AG08395 (cell line): ENCODE results near the gene ACOX1.

Experiments used
- DNase-seq: peaks from one replicate; pipeline ENCODE4 v3.0.0; 2012; ENCODE audit warnings: mixed read lengths, low spot score

Gene ACOX1

DNA sequence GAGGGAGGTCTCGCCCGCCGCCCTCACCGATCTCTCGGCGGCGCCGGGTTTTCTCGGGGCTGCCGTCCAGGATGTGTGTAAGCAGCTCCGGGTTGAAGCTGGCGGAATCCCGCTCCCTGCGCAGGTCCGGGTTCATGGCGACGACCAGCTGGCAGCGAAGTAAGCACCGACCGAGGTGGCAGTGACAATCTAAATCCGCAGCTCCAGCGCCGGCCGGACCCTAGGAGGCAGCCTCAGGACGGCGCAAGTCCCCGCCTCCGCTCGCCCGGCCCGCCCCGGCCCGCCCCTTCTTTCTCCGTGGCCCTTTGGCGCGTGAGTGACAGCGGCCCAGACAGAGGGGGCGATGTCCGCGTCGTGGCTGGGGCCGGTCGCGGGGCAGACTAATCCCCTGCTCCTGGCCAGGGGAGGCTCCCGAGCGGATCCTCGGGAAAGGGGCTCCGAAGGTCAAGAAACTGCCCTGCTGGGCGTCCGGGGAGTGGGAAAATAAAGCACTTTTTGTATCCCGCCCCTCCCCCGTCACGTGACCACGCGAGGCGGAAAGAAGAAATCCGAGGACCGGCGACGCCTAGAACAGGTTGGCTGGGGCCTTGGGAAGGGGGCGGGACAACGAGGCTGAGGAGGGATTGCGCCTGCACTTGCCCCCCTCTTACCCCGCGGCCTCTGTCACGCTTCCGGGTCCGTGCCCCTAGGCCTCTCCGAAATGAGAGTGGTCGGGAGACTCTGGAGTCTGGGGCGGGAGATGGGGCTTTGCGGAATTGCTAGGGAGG lies at the start of gene ACOX1, which contains the start of gene TEN1:
TSS of gene ACOX1 (minus strand) at position 229 of the 767 bp plus-strand sequence. CDS start at position 136, 93 bp downstream.
TSS of gene TEN1 (plus strand) at position 303 of the 767 bp plus-strand sequence. CDS start 6,953 bp downstream, outside the sequence.
- DNase-seq: peak; percentile 94

DNA sequence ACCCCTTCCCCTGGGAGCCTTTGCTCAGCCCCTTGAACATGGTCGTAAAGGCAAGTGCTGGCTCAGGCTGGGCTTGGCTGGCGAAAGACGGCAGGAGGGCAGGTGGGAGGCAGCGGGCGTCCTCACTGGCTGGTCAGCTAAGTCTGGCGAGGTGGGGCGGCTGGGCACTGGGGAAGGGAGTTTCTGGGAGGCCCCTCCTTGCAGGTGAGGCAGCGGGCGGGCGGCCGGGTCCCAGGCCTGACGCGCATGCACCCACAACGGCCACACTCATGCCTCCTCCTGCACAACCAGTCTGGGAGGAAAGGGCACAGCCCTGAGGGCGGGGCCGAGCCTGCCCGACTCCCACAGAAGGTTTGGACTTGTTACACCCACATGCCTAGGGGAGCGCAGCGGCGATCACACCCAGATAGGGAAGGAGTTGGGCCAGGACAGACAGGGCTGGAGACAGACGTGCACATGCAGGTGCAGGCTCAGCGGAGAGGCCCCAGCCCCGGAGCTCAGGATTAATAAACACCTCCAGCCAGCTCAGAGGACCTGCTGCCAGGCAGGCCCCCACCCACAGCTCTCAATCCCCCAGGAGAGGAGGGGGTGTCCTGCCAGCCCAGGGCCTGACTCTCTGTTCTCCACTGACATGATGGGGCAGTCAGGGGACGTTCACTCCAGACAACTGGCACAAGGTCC lies 48.3 kb upstream of the ACOX1 start, which contains the start of gene EVPL:
TSS of gene EVPL (minus strand) at position 148 of the 681 bp plus-strand sequence. CDS start at position 40, 108 bp downstream.
- DNase-seq: no peak

DNA sequence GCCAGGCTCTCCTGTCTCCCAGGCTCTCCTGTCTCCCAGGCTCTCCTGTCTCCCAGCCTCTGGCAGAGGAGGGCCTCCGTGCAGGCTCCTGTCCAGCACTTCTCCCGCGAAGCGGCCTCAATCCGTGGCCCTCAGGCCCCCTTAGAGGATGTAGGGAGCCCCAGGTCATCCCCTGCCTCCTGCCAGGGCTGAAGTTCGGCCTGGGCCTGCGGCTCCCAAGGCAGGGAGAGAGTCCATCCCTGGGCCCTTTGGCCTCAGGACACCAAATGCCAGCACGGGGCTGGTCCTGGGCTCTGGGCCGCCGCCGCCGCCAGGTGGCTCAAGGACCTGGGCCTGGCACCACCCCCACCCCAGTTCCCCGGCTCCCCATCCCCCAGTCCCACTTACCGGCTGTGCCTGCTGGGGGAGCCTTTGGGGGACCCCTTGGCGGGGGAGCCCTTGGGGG lies 47.8 kb upstream of the ACOX1 start:
- DNase-seq: no peak

DNA sequence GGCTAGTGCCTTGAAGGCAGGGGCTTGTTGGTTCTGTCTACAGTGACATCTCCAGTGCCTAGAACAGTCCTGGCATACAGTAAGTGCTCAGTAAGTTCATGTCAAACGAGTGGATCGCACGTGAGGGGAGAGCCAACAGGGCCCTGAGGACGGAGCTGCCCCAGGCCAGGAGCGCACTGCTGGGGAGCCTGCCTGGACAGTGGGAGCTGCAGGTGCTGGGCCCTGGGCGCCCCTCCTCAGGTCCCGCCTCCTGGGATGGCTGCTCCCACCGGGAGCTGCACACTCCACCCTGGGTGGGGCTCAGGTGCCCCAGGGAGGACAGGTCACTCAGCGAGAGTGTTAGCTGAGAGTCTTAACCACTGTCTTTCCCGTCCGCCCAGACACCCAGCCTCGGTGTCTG lies 46.3 kb upstream of the ACOX1 start:
- no peak for DNase-seq

DNA sequence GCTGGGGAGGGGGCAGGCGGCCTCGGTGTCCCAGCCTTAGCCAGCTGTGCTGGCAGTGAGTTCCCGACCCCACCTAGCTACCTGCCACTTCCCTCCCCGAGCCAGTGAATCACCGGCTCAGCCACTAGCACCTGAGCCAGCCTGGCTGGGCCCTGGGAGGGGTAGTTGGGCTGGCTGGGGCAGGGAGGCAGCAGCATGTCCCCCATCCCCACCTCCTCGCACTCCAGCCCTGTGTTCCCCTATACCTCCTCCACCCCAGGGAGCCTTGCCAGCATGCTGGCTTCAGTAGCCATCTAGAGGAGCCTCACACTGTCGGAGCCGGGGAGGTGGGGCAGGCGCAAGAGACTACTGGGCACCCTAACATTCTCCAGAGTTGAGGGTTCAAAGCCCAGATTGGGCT lies 45.4 kb upstream of the ACOX1 start:
- no peak for DNase-seq

DNA sequence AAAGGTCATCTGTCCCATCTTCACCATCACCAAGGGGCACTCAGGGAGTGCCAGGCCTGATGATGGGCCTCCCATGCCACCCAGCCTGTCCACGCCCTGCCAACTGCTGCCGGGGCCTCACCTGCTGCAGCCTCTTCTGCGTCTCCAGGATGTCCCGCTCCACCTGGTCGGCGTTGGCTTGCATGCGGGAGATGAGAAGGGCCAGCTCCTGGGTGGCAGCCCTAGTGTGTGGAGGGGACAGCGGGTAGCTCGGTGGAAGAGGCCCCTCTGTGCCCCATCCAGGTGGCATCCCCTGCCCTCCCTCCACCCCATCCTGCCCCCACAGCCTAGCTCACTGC lies 44.9 kb upstream of the ACOX1 start:
- DNase-seq: no peak

DNA sequence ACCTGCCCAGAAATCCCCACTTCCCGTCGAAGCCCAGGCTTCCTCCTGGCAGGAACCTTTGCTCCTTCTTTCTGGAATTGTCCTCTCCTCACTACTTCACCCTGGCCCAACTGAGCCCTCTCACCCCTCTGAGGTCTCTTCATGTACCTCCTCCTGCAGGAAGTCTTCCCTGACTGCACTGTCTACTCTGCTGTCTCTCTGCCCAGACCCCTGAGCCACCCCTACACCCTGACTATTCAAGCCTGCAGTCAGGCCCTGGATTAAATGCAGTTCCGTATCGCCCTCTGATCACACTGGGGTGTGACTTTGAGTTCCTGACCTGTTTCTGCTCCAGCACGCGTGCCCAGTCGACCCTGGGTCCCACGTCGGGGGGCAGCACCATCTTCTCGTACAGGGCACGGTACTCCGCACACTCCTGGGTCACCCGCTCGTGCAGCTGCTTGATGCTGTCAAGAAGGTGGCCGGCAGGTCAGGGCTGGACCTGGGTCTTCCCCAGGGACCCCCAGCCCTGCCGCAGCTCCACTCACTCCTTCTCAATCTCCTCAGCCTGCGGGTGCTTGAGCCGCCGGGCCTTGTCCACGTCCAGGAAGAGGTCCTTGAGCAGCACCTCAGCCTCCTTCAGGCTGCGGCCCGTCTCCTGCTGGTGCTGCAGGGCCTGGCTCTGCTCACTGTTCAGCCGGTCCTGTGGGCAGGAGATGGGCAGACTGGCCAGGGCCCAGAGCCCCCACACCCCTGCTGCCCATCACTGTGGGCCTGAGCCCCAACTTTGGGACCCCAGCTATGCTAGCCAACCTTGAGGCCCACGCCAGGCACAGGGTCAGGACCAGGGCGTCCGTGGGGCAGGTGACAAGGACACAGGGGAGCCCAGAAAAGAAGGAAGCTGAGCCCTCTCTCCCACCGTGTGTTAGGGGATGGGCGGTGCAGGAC lies 44.3 kb upstream of the ACOX1 start:
- DNase-seq: no peak

DNA sequence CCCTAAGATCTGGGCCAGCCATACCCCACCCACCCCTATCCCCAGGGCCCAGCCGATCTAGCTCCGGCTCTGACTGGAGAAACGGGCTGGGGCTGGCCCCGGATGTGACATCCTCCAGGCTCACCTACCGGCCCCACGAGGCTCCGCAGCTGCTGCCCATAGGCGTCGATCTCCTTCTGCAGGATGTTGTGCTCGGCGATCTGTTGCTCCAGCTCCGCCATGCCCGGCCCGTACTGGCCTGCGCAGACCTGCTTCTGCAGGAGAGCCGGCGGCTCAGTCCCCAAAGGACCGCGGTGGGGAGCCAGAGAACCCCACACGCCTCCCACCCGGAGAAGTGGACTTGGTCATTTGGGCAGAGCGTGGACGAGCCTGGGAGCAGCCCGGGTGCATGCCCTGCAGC lies 43.3 kb upstream of the ACOX1 start:
- DNase-seq: no peak

DNA sequence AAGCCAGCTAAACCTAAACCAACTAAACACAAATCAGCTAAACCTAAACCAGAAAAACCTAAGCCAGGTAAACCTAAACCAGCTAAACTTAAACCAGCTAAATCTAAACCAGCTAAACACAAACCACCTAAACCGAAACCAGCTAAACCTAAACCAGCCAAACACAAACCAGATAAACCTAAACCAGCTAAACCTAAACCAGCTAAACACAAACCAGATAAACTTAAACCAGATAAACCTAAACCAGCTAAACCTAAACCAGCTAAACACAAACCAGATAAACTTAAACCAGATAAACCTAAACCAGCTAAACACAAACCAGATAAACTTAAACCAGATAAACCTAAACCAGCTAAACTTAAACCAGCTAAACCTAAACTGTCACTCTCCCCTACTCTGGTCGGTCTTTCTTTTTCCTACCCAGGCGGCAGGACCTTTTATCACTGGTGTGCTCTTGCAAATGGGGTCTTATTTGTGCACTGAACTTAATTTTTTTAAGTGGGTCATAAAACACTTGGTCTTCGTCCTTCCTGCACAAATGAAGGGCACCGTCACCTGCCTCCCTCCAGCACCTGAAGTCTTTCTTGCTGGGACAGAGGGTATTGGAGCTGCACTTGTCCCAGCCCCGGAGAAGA lies 41.0 kb upstream of the ACOX1 start:
- DNase-seq: no peak

DNA sequence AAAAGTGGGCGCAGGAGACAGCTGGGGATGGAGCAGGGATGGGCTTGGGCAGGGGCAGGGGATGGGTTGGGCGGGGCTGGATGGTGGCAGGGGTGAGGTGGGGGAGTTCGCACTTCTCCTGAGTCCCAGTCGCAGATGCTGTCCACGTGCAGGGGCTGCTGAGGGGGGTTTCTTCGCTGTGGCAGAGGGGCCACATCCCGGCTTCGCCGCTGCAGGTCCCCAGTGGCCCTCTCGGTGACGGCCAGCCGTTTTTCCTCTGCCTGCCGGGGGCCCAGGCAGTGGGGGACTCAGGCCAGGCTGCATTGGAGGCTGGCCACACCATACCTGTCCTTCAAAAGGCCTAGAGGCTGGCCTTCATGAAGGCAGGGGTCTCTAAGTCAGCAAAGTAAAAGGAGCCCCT lies 39.8 kb upstream of the ACOX1 start:
- DNase-seq: no peak

DNA sequence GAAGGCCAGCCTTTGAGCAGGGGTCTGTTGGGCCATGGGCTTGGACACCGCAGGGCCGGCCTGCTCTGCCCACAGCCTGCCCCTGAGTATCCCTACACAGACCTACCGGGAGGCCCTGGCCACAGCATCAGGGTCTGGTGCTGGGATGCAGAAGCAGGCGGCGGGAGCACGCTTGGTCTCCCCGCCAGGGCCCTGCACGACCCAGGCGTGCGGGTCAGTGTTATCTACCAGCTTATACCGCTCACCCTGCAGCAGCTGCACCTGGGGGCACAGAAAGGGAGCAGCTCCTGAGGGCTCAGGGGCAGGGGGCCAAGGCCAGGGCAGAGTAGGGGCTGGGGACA lies 39.3 kb upstream of the ACOX1 start:
- DNase-seq: no peak

DNA sequence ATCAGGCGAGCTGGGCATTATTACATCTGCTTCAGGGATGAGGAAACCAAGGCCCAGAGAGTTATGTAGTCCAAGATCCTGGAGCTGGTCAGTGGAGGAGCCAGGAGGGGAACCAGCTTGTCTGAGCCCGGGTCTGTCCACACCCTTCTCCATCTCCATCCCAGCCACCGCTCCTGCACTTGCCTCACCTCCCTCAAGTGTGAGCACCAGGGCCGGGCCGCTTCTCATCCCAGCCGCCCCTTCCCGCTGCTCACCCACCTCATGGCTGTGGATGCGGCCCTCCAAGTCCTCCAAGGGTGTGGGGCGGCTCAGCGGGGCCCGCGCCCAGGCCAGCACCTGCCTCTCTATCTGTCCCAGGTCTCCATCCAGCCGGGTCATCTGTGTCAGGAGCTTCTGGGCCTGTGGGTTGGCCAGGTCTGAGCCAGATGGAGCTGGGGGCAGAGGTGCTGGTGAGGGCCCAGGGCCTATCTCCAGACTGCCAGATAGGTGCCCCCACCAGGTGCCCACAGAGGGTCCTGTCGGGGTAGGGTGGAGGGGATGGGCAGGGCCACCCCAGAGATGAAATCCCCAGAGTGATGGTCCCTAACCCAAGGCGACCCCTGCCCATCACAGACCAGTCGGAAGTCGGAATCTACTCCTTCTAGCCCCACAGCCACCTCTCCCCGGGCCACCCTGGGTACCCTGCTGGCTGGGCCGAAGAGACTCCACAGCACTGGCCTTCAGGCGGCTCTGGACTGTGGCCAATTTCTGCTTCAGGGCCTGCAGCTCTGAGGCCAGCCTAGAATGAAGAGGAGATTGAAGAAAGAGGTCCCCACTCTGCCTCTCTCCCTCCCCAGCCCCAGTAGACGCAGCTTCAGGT lies 38.7 kb upstream of the ACOX1 start:
- no peak for DNase-seq

DNA sequence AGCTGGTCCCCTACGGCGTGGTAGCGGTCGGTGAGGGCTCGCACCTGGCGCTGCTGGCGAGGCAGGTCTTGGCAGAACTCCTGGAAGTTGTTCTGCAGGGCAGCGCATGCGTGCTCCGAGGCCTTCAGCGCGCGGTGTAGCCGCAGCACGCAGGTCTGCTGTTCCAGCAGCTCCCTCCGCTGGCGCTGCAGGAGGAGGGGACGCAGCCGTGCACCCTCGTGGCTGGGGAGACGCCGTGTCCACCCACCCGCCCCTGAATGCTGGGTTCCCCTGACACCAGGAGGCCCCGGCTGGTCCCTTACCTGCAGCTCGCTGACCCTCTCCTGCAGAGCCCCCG lies 35.9 kb upstream of the ACOX1 start:
- DNase-seq: no peak

DNA sequence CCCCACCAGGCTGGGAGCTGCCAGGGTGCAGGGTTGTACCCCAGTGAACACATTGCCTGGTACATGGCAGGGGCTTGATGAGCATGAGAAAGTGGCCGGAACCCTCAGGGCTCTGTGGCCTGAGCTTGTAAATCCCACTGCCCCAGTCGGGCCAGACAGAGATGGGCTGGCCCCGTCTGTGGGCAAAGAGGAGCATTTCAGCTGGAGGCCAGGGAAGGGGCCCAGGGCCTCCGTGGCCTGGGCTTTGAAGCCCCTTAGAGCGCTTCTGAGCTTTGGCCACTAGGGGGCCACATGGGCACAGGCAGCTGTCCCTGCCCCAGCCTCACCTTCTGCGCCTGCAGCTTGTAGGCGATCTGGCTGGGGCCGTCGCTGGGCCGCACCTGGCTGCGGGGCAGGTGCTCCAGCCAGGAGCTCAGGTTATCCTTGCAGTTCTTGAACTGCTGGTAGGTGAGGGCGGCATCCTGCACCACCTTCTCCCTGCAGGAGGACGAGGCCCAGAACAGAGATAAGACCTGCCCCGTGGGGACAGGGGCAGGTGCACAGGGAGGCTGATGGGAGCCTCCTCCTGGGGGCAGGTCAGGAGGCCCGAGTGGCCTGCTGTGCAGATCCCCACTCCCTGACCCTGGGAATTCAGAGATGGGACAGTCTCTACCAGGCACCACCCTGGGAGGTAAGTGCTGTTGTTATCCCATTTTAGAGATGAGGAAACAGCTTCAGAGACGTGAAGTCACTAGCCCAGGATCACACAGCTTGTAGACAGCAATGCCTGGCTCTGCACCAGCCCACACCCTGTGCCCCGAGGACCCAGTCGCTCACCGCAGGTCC lies 35.3 kb upstream of the ACOX1 start:
- DNase-seq: peak; percentile 80

DNA sequence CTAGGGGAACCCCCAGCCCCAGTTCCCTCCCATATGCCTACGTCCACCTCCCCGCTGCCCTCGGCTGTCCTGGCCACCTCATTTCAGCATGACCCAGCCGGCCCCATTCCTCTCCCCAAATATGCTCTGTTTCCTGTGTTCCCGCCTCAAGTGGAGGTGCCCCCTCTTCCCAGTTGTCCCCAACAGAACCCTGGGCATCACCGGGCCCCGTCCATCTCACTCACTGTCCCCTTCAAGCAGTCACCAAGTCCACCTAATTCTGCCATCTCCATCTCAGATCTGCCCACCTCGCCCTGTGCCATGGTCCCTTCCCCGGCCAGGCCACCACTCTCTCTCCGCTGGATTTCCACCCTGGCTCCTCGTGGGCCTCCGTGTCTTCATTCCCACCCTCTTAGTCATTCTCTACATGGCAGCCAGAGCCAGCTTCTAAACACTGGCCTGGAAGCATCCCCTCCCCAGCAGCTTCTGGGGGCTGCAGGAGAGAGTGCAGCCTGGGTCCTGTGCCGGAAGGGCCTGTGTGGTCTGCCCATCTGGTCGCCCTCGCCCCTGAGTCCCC lies 34.5 kb upstream of the ACOX1 start:
- no peak for DNase-seq

DNA sequence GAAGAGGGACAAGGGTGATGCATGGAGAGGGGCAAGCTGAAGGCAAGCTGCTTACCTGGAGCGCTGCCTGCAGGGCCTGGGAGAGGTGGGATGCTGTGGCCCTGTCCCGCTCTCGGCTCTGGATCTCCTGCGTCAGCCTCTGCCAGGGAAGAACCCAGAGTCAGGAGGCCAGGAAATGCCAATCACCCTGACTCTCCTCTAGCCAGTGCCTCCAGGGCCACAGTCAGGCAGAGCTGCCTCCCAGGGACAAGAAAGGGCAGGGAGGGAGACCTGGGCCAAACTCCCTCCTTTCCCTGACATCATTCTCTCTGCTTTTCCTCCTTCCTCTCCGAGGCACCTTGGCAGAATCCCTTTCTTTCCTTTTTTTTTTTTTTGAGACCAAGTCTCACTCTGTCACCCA lies 33.0 kb upstream of the ACOX1 start:
- no peak for DNase-seq

DNA sequence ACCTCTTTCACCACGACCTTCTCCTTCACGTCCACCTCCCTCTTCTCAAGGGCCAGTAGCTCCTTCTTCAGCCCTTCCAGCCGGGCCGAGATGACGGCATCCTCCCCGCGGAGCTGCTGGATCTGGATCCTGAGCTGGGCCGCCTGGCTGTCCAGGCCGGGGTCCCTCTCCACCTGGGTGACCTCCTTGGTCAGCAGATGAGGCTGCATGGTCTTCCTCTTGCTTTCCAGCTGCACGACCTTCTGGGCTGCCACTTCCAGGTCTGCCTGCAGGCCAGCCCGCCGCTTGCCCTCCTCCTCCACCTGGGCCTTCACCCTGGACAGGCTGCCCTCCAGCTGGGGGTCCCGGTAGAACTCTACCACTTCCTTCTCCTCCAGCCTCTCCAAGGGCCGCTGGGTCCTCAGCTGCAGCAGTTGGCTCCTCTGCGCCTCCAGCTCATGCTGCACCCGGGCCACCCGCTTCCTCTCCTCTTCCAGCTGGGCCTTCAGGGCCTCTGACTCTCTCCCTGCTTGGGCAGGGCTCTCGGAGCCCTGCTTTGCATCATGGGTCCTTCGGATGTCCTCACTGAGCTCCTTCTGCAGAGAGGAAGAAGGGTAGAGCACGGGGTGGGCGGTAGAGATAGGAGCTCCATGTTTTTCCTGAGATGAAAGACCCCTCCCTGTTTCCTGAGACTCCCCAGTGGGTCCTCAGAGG lies 31.1 kb upstream of the ACOX1 start:
- no peak for DNase-seq

DNA sequence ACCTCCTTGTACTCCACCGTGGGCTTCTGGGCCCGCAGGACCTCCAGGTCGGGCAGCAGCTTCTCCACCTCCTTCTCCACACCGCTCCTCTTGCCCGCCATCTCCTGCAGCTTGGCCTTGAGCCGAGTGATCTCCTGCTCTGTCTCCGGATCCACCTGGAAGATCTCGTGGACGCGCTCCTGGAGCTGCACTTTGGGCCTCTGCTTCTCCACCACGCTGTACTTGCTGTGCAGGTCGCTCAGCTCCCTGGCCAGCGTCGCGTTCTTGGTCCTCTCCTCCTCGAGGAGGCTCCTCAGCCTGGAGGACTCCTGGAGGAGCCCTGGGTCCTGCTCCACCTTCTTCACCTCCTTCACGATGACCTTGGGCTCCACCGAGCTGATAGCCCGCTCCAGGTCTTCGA lies 30.5 kb upstream of the ACOX1 start:
- DNase-seq: no peak
